ENCODE data around the gene YDJC. TPM values are rescaled to one million over a fixed set of nuclear protein-coding genes. Genes with fewer than 3 reads are reported as not detected.
A peak's percentile ranks its signal among the peaks of the same experiment; 100 is the strongest.

YDJC gene
- total RNA-seq, 1 donor from 2014 or later: 34.0 TPM

GRCh38 chr22:21594865-21595452, 34.9 kb downstream of the YDJC start:
- peaks cover 19% of the 10 kb centered on the region for H3K36me3 Mint-ChIP-seq (ENCODE audit: low read depth, unreplicated experiment)
- H3K27me3 ChIP-seq (ENCODE audit: insufficient read depth, low read length): no peaks in the 10 kb centered on the region
- no peak for FAIRE-seq

GRCh38 chr22:21593406-21594232, 36.2 kb downstream of the YDJC start:
- FAIRE-seq (no peak), DNase-seq (ENCODE audit: low read depth) (no peak)
- H3K4me3 ChIP-seq (ENCODE audit: insufficient read depth, low read depth, low read length): no peak overlapping the region
- peaks cover 96% of the 10 kb centered on the region for H4K20me1 ChIP-seq (ENCODE audit: insufficient read depth, low read length)
- no peak overlapping the region for H2AFZ ChIP-seq (ENCODE audit: low read depth, low read length)
- H3K27ac ChIP-seq (ENCODE audit: low read depth, low read length): no peak overlapping the region
- H3K27ac Mint-ChIP-seq (ENCODE audit: unreplicated experiment): no peak overlapping the region
- H3K4me1 ChIP-seq (ENCODE audit: insufficient read depth, low read length): no peaks in the 10 kb centered on the region
- H3K9ac ChIP-seq (ENCODE audit: low read length): no peak overlapping the region
- H3K27me3 ChIP-seq (ENCODE audit: insufficient read depth, low read length): no peaks in the 10 kb centered on the region
- peaks cover 100% of the 10 kb centered on the region for H3K79me2 ChIP-seq (ENCODE audit: insufficient read depth, low read length)
- peaks cover 19% of the 10 kb centered on the region for H3K4me1 Mint-ChIP-seq (ENCODE audit: low read depth, unreplicated experiment)
- H3K4me2 ChIP-seq (ENCODE audit: low read length): no peak overlapping the region
- TF ChIP-seq, protein P1, sequence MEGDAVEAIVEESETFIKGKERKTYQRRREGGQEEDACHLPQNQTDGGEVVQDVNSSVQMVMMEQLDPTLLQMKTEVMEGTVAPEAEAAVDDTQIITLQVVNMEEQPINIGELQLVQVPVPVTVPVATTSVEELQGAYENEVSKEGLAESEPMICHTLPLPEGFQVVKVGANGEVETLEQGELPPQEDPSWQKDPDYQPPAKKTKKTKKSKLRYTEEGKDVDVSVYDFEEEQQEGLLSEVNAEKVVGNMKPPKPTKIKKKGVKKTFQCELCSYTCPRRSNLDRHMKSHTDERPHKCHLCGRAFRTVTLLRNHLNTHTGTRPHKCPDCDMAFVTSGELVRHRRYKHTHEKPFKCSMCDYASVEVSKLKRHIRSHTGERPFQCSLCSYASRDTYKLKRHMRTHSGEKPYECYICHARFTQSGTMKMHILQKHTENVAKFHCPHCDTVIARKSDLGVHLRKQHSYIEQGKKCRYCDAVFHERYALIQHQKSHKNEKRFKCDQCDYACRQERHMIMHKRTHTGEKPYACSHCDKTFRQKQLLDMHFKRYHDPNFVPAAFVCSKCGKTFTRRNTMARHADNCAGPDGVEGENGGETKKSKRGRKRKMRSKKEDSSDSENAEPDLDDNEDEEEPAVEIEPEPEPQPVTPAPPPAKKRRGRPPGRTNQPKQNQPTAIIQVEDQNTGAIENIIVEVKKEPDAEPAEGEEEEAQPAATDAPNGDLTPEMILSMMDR (IDR thresholded peaks at IDR 0.05; ENCODE audit: insufficient read depth, low read depth, low read length): peak; percentile 22
- TF ChIP-seq EZH2 (IDR thresholded peaks at IDR 0.05; ENCODE audit: insufficient read depth, low read length): no peak
- no peak overlapping the region for H3K4me3 Mint-ChIP-seq (ENCODE audit: unreplicated experiment)
- no peaks in the 10 kb centered on the region for H3K27me3 Mint-ChIP-seq (ENCODE audit: low read depth, unreplicated experiment)
- H3K9me3 ChIP-seq (ENCODE audit: insufficient read depth, low read depth, low read length): no peaks in the 10 kb centered on the region
- H3K9me3 Mint-ChIP-seq (ENCODE audit: unreplicated experiment): no peaks in the 10 kb centered on the region
- peaks cover 19% of the 10 kb centered on the region for H3K36me3 Mint-ChIP-seq (ENCODE audit: low read depth, unreplicated experiment)
- H3K36me3 ChIP-seq (ENCODE audit: insufficient read depth, low read length): peaks cover 21% of the 10 kb centered on the region

More at GRCh38 chr22:21594865-21595452, 34.9 kb downstream of the YDJC start:
- Histone ChIP-seq H3K4me1 (ENCODE audit: insufficient read depth, low read length) (no peaks in the 10 kb centered on the region), H3K79me2 (ENCODE audit: insufficient read depth, low read length) (peaks cover 100% of the 10 kb centered on the region), H4K20me1 (ENCODE audit: insufficient read depth, low read length) (peaks cover 97% of the 10 kb centered on the region), H3K27ac (ENCODE audit: low read depth, low read length) (no peak overlapping the region), H3K4me2 (ENCODE audit: low read length) (no peak overlapping the region), H2AFZ (ENCODE audit: low read depth, low read length) (no peak overlapping the region), H3K36me3 (ENCODE audit: insufficient read depth, low read length) (peaks cover 21% of the 10 kb centered on the region), H3K4me3 (ENCODE audit: insufficient read depth, low read depth, low read length) (no peak overlapping the region), H3K9me3 (ENCODE audit: insufficient read depth, low read depth, low read length) (no peaks in the 10 kb centered on the region), H3K9ac (ENCODE audit: low read length) (no peak overlapping the region)
- H3K27me3 Mint-ChIP-seq (ENCODE audit: low read depth, unreplicated experiment): no peaks in the 10 kb centered on the region
- no peaks in the 10 kb centered on the region for H3K9me3 Mint-ChIP-seq (ENCODE audit: unreplicated experiment)
- no peak for DNase-seq (ENCODE audit: low read depth)
- peaks cover 16% of the 10 kb centered on the region for H3K4me1 Mint-ChIP-seq (ENCODE audit: low read depth, unreplicated experiment)
- H3K4me3 Mint-ChIP-seq (ENCODE audit: unreplicated experiment): no peak overlapping the region
- peak overlapping the region; percentile 1 for H3K27ac Mint-ChIP-seq (ENCODE audit: unreplicated experiment)
- TF ChIP-seq, protein P1 (IDR thresholded peaks at IDR 0.05; ENCODE audit: insufficient read depth, low read depth, low read length): no peak
- no peak for TF ChIP-seq EZH2 (IDR thresholded peaks at IDR 0.05; ENCODE audit: insufficient read depth, low read length)
